Measurements from ENCODE around the gene ENAH. TPM values are rescaled to one million over a fixed set of nuclear protein-coding genes. Genes with fewer than 3 reads are reported as not detected.

ENAH gene
- polyA plus RNA-seq, 2 donors: 6.7 to 6.9 TPM

GRCh38 chr1:225678545-225678944 is 25.6 kb upstream of the ENAH start:
- WGBS, 2 donors: 88% methylated on average over 2 of the region's 2 CpGs
- H3K9me3 ChIP-seq (ENCODE audit: control insufficient read depth in 2 of 2, insufficient read depth in 1 of 2, low read depth in 1 of 2, low read length in 1 of 2): no peaks in the 10 kb centered on the region
- H3K27me3 ChIP-seq (ENCODE audit: control insufficient read depth in 1 of 2, insufficient read depth in 2 of 2, low read length in 2 of 2): no peaks in the 10 kb centered on the region
- H3K4me1 ChIP-seq (ENCODE audit: control insufficient read depth in 2 of 2, insufficient read depth in 2 of 2, low read length in 1 of 2): no peaks in the 10 kb centered on the region
- H3K4me3 ChIP-seq (ENCODE audit: low read depth in 1 of 2, low read length in 2 of 2): no peak overlapping the region
- H3K36me3 ChIP-seq (ENCODE audit: control insufficient read depth in 2 of 2, insufficient read depth in 2 of 2, low read length in 1 of 2): no peaks in the 10 kb centered on the region
- no peak overlapping the region for H3K27ac ChIP-seq (ENCODE audit: low read depth in 2 of 2, low read length in 1 of 2)

- H3K4me1 ChIP-seq (ENCODE audit: control insufficient read depth in 2 of 2, insufficient read depth in 2 of 2, low read length in 1 of 2): no peaks in the 10 kb centered on the region
- no peak overlapping the region for H3K27ac ChIP-seq (ENCODE audit: low read depth in 2 of 2, low read length in 1 of 2)
- no peaks in the 10 kb centered on the region for H3K36me3 ChIP-seq (ENCODE audit: control insufficient read depth in 2 of 2, insufficient read depth in 2 of 2, low read length in 1 of 2)
- WGBS, 2 donors: 52 to 57% methylated on average over 40 of the region's 40 CpGs
- no peaks in the 10 kb centered on the region for H3K27me3 ChIP-seq (ENCODE audit: control insufficient read depth in 1 of 2, insufficient read depth in 2 of 2, low read length in 2 of 2)
- H3K9me3 ChIP-seq (ENCODE audit: control insufficient read depth in 2 of 2, insufficient read depth in 1 of 2, low read depth in 1 of 2, low read length in 1 of 2): no peaks in the 10 kb centered on the region
- no peak overlapping the region for H3K4me3 ChIP-seq (ENCODE audit: low read depth in 1 of 2, low read length in 2 of 2)
These were observed 24.6 kb upstream of the ENAH start for GRCh38 chr1:225677350-225678124.

- WGBS, 2 donors: 74 to 76% methylated on average over 2 of the region's 2 CpGs
- Histone ChIP-seq H3K27ac (ENCODE audit: low read depth in 2 of 2, low read length in 1 of 2) (no peak overlapping the region), H3K9me3 (ENCODE audit: control insufficient read depth in 2 of 2, insufficient read depth in 1 of 2, low read depth in 1 of 2, low read length in 1 of 2) (no peaks in the 10 kb centered on the region), H3K4me1 (ENCODE audit: control insufficient read depth in 2 of 2, insufficient read depth in 2 of 2, low read length in 1 of 2) (no peaks in the 10 kb centered on the region), H3K36me3 (ENCODE audit: control insufficient read depth in 2 of 2, insufficient read depth in 2 of 2, low read length in 1 of 2) (no peaks in the 10 kb centered on the region), H3K4me3 (ENCODE audit: low read depth in 1 of 2, low read length in 2 of 2) (no peak overlapping the region), H3K27me3 (ENCODE audit: control insufficient read depth in 1 of 2, insufficient read depth in 2 of 2, low read length in 2 of 2) (no peaks in the 10 kb centered on the region)
These were observed 21.5 kb upstream of the ENAH start for GRCh38 chr1:225674381-225674780.

GRCh38 chr1:225670806-225671733 is 18.1 kb upstream of the ENAH start:
- WGBS, 2 donors: 61 to 73% methylated on average over 4 of the region's 4 CpGs
- Histone ChIP-seq H3K4me1 (ENCODE audit: control insufficient read depth in 2 of 2, insufficient read depth in 2 of 2, low read length in 1 of 2) (no peaks in the 10 kb centered on the region), H3K27ac (ENCODE audit: low read depth in 2 of 2, low read length in 1 of 2) (no peak overlapping the region), H3K4me3 (ENCODE audit: low read depth in 1 of 2, low read length in 2 of 2) (no peak overlapping the region), H3K9me3 (ENCODE audit: control insufficient read depth in 2 of 2, insufficient read depth in 1 of 2, low read depth in 1 of 2, low read length in 1 of 2) (no peaks in the 10 kb centered on the region), H3K27me3 (ENCODE audit: control insufficient read depth in 1 of 2, insufficient read depth in 2 of 2, low read length in 2 of 2) (no peaks in the 10 kb centered on the region), H3K36me3 (ENCODE audit: control insufficient read depth in 2 of 2, insufficient read depth in 2 of 2, low read length in 1 of 2) (no peaks in the 10 kb centered on the region)

GRCh38 chr1:225670356-225670755 is 17.4 kb upstream of the ENAH start:
- H3K9me3 ChIP-seq (ENCODE audit: control insufficient read depth in 2 of 2, insufficient read depth in 1 of 2, low read depth in 1 of 2, low read length in 1 of 2): no peaks in the 10 kb centered on the region
- H3K27ac ChIP-seq (ENCODE audit: low read depth in 2 of 2, low read length in 1 of 2): no peak overlapping the region
- 79 to 88% methylated on average over 7 of the region's 7 CpGs for WGBS, 2 donors
- H3K27me3 ChIP-seq (ENCODE audit: control insufficient read depth in 1 of 2, insufficient read depth in 2 of 2, low read length in 2 of 2): no peaks in the 10 kb centered on the region
- no peak overlapping the region for H3K4me3 ChIP-seq (ENCODE audit: low read depth in 1 of 2, low read length in 2 of 2)
- no peaks in the 10 kb centered on the region for H3K4me1 ChIP-seq (ENCODE audit: control insufficient read depth in 2 of 2, insufficient read depth in 2 of 2, low read length in 1 of 2)
- no peaks in the 10 kb centered on the region for H3K36me3 ChIP-seq (ENCODE audit: control insufficient read depth in 2 of 2, insufficient read depth in 2 of 2, low read length in 1 of 2)

GRCh38 chr1:225668222-225668621 is 15.3 kb upstream of the ENAH start:
- WGBS, 2 donors: 85 to 86% methylated on average over 1 of the region's 1 CpG
- no peaks in the 10 kb centered on the region for H3K9me3 ChIP-seq (ENCODE audit: control insufficient read depth in 2 of 2, insufficient read depth in 1 of 2, low read depth in 1 of 2, low read length in 1 of 2)
- H3K27me3 ChIP-seq (ENCODE audit: control insufficient read depth in 1 of 2, insufficient read depth in 2 of 2, low read length in 2 of 2): no peaks in the 10 kb centered on the region
- no peak overlapping the region for H3K27ac ChIP-seq (ENCODE audit: low read depth in 2 of 2, low read length in 1 of 2)
- H3K4me3 ChIP-seq (ENCODE audit: low read depth in 1 of 2, low read length in 2 of 2): no peak overlapping the region
- no peaks in the 10 kb centered on the region for H3K36me3 ChIP-seq (ENCODE audit: control insufficient read depth in 2 of 2, insufficient read depth in 2 of 2, low read length in 1 of 2)
- H3K4me1 ChIP-seq (ENCODE audit: control insufficient read depth in 2 of 2, insufficient read depth in 2 of 2, low read length in 1 of 2): no peaks in the 10 kb centered on the region

GRCh38 chr1:225667362-225667761 is 14.4 kb upstream of the ENAH start:
- no peaks in the 10 kb centered on the region for H3K9me3 ChIP-seq (ENCODE audit: control insufficient read depth in 2 of 2, insufficient read depth in 1 of 2, low read depth in 1 of 2, low read length in 1 of 2)
- H3K27me3 ChIP-seq (ENCODE audit: control insufficient read depth in 1 of 2, insufficient read depth in 2 of 2, low read length in 2 of 2): no peaks in the 10 kb centered on the region
- H3K36me3 ChIP-seq (ENCODE audit: control insufficient read depth in 2 of 2, insufficient read depth in 2 of 2, low read length in 1 of 2): no peaks in the 10 kb centered on the region
- no peak overlapping the region for H3K4me3 ChIP-seq (ENCODE audit: low read depth in 1 of 2, low read length in 2 of 2)
- H3K4me1 ChIP-seq (ENCODE audit: control insufficient read depth in 2 of 2, insufficient read depth in 2 of 2, low read length in 1 of 2): no peaks in the 10 kb centered on the region
- 92 to 94% methylated on average over 4 of the region's 4 CpGs for WGBS, 2 donors
- no peak overlapping the region for H3K27ac ChIP-seq (ENCODE audit: low read depth in 2 of 2, low read length in 1 of 2)

GRCh38 chr1:225666495-225666894 is 13.6 kb upstream of the ENAH start:
- H3K27ac ChIP-seq (ENCODE audit: low read depth in 2 of 2, low read length in 1 of 2): no peak overlapping the region
- H3K4me1 ChIP-seq (ENCODE audit: control insufficient read depth in 2 of 2, insufficient read depth in 2 of 2, low read length in 1 of 2): no peaks in the 10 kb centered on the region
- H3K36me3 ChIP-seq (ENCODE audit: control insufficient read depth in 2 of 2, insufficient read depth in 2 of 2, low read length in 1 of 2): no peaks in the 10 kb centered on the region
- WGBS, 2 donors: 62 to 76% methylated on average over 4 of the region's 4 CpGs
- no peaks in the 10 kb centered on the region for H3K9me3 ChIP-seq (ENCODE audit: control insufficient read depth in 2 of 2, insufficient read depth in 1 of 2, low read depth in 1 of 2, low read length in 1 of 2)
- H3K27me3 ChIP-seq (ENCODE audit: control insufficient read depth in 1 of 2, insufficient read depth in 2 of 2, low read length in 2 of 2): no peaks in the 10 kb centered on the region
- H3K4me3 ChIP-seq (ENCODE audit: low read depth in 1 of 2, low read length in 2 of 2): no peak overlapping the region

GRCh38 chr1:225664762-225665161 is 11.8 kb upstream of the ENAH start:
- no peaks in the 10 kb centered on the region for H3K36me3 ChIP-seq (ENCODE audit: control insufficient read depth in 2 of 2, insufficient read depth in 2 of 2, low read length in 1 of 2)
- H3K4me1 ChIP-seq (ENCODE audit: control insufficient read depth in 2 of 2, insufficient read depth in 2 of 2, low read length in 1 of 2): no peaks in the 10 kb centered on the region
- WGBS, 2 donors: 93 to 95% methylated on average over 2 of the region's 2 CpGs
- H3K27me3 ChIP-seq (ENCODE audit: control insufficient read depth in 1 of 2, insufficient read depth in 2 of 2, low read length in 2 of 2): no peaks in the 10 kb centered on the region
- H3K4me3 ChIP-seq (ENCODE audit: low read depth in 1 of 2, low read length in 2 of 2): no peak overlapping the region
- H3K9me3 ChIP-seq (ENCODE audit: control insufficient read depth in 2 of 2, insufficient read depth in 1 of 2, low read depth in 1 of 2, low read length in 1 of 2): no peaks in the 10 kb centered on the region
- no peak overlapping the region for H3K27ac ChIP-seq (ENCODE audit: low read depth in 2 of 2, low read length in 1 of 2)

Measured in esophagus (tissue), 2 donors.